ENCODE measurements around the gene WEE1.

Gene WEE1

GRCh38 chr11:9596926-9597464, 23.5 kb downstream of the WEE1 start:
- H3K4me1 ChIP-seq (ENCODE audit: control insufficient read depth, insufficient read depth, low read length): no peaks in the 10 kb centered on the region
- H3K27ac ChIP-seq (ENCODE audit: extremely low read depth, low read depth, low read length): no peak overlapping the region
- POLR2A ChIA-PET: interaction anchor here (1.1 to 1.5 kb wide), 2 partner anchors 8 to 136 kb away, joined by 3 to 4 read pairs; partner anchors contain the start of gene ZNF143
- CTCF ChIA-PET: interaction anchor here (0.6 to 2.0 kb wide), 3 partner anchors 10 to 74 kb away, joined by 3 to 6 read pairs (median 5); no protein-coding TSS in a partner anchor
- H3K4me3 ChIP-seq (ENCODE audit: low read depth, low read length): no peak overlapping the region
- H3K9me3 ChIP-seq (ENCODE audit: control insufficient read depth, insufficient read depth, low read depth, low read length): no peaks in the 10 kb centered on the region
- TF ChIP-seq ZNF768 (tag by site-specific recombination; IDR thresholded peaks at IDR 0.05): no peak
- no peak for TF ChIP-seq ZNF624 (tag by site-specific recombination; IDR thresholded peaks at IDR 0.05)
- no peak for TF ChIP-seq ELK4 (IDR thresholded peaks at IDR 0.05; ENCODE audit: borderline replicate concordance, low read depth, low read length)
- TF ChIP-seq ZNF548 (tag by site-specific recombination; IDR thresholded peaks at IDR 0.05): no peak
- no peak for TF ChIP-seq ZNF138 (tag by site-specific recombination; IDR thresholded peaks at IDR 0.05; ENCODE audit: borderline replicate concordance)
- no peak for TF ChIP-seq KLF10 (tag by site-specific recombination; IDR thresholded peaks at IDR 0.05)
- TF ChIP-seq SCRT2 (tag by site-specific recombination; IDR thresholded peaks at IDR 0.05): no peak
- no peak for TF ChIP-seq ZNF366 (tag by site-specific recombination; conservative IDR thresholded peaks at IDR 0.05)
- TF ChIP-seq ZNF24 (tag by site-specific recombination; IDR thresholded peaks at IDR 0.05): no peak
- TF ChIP-seq, protein P1, sequence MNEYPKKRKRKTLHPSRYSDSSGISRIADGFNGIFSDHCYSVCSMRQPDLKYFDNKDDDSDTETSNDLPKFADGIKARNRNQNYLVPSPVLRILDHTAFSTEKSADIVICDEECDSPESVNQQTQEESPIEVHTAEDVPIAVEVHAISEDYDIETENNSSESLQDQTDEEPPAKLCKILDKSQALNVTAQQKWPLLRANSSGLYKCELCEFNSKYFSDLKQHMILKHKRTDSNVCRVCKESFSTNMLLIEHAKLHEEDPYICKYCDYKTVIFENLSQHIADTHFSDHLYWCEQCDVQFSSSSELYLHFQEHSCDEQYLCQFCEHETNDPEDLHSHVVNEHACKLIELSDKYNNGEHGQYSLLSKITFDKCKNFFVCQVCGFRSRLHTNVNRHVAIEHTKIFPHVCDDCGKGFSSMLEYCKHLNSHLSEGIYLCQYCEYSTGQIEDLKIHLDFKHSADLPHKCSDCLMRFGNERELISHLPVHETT (tag by site-specific recombination; IDR thresholded peaks at IDR 0.05): no peak
- TF ChIP-seq ZNF610 (tag by site-specific recombination; IDR thresholded peaks at IDR 0.05; ENCODE audit: borderline replicate concordance): no peak
- no peak for TF ChIP-seq ZNF692 (tag by site-specific recombination; IDR thresholded peaks at IDR 0.05)
- TF ChIP-seq, protein P2, sequence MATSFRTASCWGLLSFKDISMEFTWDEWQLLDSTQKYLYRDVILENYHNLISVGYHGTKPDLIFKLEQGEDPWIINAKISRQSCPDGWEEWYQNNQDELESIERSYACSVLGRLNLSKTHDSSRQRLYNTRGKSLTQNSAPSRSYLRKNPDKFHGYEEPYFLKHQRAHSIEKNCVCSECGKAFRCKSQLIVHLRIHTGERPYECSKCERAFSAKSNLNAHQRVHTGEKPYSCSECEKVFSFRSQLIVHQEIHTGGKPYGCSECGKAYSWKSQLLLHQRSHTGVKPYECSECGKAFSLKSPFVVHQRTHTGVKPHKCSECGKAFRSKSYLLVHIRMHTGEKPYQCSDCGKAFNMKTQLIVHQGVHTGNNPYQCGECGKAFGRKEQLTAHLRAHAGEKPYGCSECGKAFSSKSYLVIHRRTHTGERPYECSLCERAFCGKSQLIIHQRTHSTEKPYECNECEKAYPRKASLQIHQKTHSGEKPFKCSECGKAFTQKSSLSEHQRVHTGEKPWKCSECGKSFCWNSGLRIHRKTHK (tag by site-specific recombination; IDR thresholded peaks at IDR 0.05): no peak
- no peak for TF ChIP-seq ZNF501 (tag by site-specific recombination; IDR thresholded peaks at IDR 0.05)
- TF ChIP-seq ZNF184 (tag by site-specific recombination; IDR thresholded peaks at IDR 0.05): no peak
- no peak for TF ChIP-seq ZBTB7A (tag by site-specific recombination; IDR thresholded peaks at IDR 0.05; ENCODE audit: low read depth)
- no peaks in the 10 kb centered on the region for H3K36me3 ChIP-seq (ENCODE audit: control insufficient read depth in 2 of 2, insufficient read depth in 1 of 2, low read length in 2 of 2)

DNA sequence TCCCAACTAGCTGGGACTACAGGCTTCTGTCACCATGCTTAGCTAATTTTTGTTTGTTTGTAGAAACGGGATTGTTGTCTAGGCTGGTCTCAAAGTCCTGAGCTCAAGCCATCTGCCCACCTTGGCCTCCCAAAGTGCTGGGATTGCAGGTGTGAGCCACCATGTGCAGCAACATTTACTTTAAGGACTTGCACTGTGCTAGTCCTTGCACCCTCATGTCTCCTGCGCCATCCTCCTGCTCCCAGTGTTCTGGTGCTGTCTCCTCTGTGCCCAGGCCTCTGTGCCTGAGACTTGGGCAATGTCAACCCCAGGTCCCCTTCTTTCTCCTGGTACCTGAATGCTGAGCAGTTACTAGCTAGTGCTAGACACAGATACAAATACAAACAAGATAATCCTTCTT, 26.7 kb downstream of the WEE1 start:
- H3K4me1 ChIP-seq (ENCODE audit: control insufficient read depth, insufficient read depth, low read length): no peaks in the 10 kb centered on the region
- H3K4me3 ChIP-seq (ENCODE audit: low read depth, low read length): no peak overlapping the region
- ChIA-PET CTCF (interaction anchor here (2.9 kb wide), 1 partner anchor 13 kb away, joined by 18 read pairs; no protein-coding TSS in a partner anchor), POLR2A (no interaction called here)
- no peaks in the 10 kb centered on the region for H3K9me3 ChIP-seq (ENCODE audit: control insufficient read depth, insufficient read depth, low read depth, low read length)
- H3K36me3 ChIP-seq (ENCODE audit: control insufficient read depth in 2 of 2, insufficient read depth in 1 of 2, low read length in 2 of 2): no peaks in the 10 kb centered on the region
- no peak overlapping the region for H3K27ac ChIP-seq (ENCODE audit: extremely low read depth, low read depth, low read length)
- TF ChIP-seq ZBTB20 (tag by site-specific recombination; IDR thresholded peaks at IDR 0.05): no peak
- TF ChIP-seq, protein P3, sequence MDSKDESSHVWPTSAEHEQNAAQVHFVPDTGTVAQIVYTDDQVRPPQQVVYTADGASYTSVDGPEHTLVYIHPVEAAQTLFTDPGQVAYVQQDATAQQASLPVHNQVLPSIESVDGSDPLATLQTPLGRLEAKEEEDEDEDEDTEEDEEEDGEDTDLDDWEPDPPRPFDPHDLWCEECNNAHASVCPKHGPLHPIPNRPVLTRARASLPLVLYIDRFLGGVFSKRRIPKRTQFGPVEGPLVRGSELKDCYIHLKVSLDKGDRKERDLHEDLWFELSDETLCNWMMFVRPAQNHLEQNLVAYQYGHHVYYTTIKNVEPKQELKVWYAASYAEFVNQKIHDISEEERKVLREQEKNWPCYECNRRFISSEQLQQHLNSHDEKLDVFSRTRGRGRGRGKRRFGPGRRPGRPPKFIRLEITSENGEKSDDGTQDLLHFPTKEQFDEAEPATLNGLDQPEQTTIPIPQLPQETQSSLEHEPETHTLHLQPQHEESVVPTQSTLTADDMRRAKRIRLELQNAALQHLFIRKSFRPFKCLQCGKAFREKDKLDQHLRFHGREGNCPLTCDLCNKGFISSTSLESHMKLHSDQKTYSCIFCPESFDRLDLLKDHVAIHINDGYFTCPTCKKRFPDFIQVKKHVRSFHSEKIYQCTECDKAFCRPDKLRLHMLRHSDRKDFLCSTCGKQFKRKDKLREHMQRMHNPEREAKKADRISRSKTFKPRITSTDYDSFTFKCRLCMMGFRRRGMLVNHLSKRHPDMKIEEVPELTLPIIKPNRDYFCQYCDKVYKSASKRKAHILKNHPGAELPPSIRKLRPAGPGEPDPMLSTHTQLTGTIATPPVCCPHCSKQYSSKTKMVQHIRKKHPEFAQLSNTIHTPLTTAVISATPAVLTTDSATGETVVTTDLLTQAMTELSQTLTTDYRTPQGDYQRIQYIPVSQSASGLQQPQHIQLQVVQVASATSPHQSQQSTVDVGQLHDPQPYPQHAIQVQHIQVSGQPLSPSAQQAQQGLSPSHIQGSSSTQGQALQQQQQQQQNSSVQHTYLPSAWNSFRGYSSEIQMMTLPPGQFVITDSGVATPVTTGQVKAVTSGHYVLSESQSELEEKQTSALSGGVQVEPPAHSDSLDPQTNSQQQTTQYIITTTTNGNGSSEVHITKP (tag by site-specific recombination; IDR thresholded peaks at IDR 0.05): no peak
- TF ChIP-seq ZNF792 (tag by site-specific recombination; IDR thresholded peaks at IDR 0.05): no peak
- TF ChIP-seq ZNF629 (tag by site-specific recombination; IDR thresholded peaks at IDR 0.05): no peak
- no peak for TF ChIP-seq ZBTB49 (tag by site-specific recombination; IDR thresholded peaks at IDR 0.05; ENCODE audit: low read depth)
- no peak for TF ChIP-seq IKZF3 (tag by site-specific recombination; IDR thresholded peaks at IDR 0.05)
- TF ChIP-seq GLIS1 (tag by site-specific recombination; IDR thresholded peaks at IDR 0.05): no peak
- no peak for TF ChIP-seq ZNF555 (tag by site-specific recombination; conservative IDR thresholded peaks at IDR 0.05)

Data from HEK293 (cell line).